HepG2 (cell line): ENCODE data around the gene BTN1A1. TPM values are rescaled to one million over a fixed set of nuclear protein-coding genes. Genes with fewer than 3 reads are reported as not detected.

Experiments
- KLF9 ChIP-seq: IDR thresholded peaks from 2 replicates; pipeline ENCODE4 v1.6.1; 2016; ENCODE audit warnings: low read depth
- MED13 ChIP-seq: sonication (generic); formaldehyde crosslinking; IDR thresholded peaks from 2 replicates; pipeline ENCODE4 v1.5.0; 2020; ENCODE audit warnings: missing genetic modification reagents
- SCMH1 ChIP-seq: sonication (generic); formaldehyde crosslinking; IDR thresholded peaks from 2 replicates; pipeline ENCODE4 v1.9.0; 2021; ENCODE audit warnings: missing genetic modification reagents, mild to moderate bottlenecking, borderline replicate concordance
- XRCC5 ChIP-seq: fragments of 200-400 bp; formaldehyde crosslinking; optimal IDR thresholded peaks from 2 replicates; pipeline ENCODE3; 2017; ENCODE audit warnings: mild to moderate bottlenecking, low read length
- ZC3H13 ChIP-seq: sonication (generic); formaldehyde crosslinking; IDR thresholded peaks from 2 replicates; pipeline ENCODE4 v1.8.1; 2023; ENCODE audit warnings: mild to moderate bottlenecking, missing genetic modification reagents, moderate library complexity
- ZNF205 ChIP-seq: IDR thresholded peaks from 2 replicates; pipeline ENCODE4 v1.6.1; 2018; ENCODE audit warnings: missing biosample characterization, missing genetic modification reagents
- ZNF350 ChIP-seq: sonication (generic); formaldehyde crosslinking; IDR thresholded peaks from 2 replicates; pipeline ENCODE4 v1.4.0; 2020; ENCODE audit warnings: mild to moderate bottlenecking, low read depth, missing genetic modification reagents, borderline replicate concordance
- ZNF616 ChIP-seq: sonication (generic); formaldehyde crosslinking; IDR thresholded peaks from 2 replicates; pipeline ENCODE4 v1.5.0; 2020; ENCODE audit warnings: low read depth, mild to moderate bottlenecking, missing genetic modification reagents
- ZNF777 ChIP-seq: sonication (generic); formaldehyde crosslinking; IDR thresholded peaks from 2 replicates; pipeline ENCODE4 v1.4.0; 2020; ENCODE audit warnings: missing genetic modification reagents
- ZNF790 ChIP-seq: sonication (generic); formaldehyde crosslinking; IDR thresholded peaks from 2 replicates; pipeline ENCODE4 v1.8.0; 2022; ENCODE audit warnings: missing genetic modification reagents, mild to moderate bottlenecking, borderline replicate concordance
- polyA plus RNA-seq, 8 experiments: library from polyadenylated mRNA; depleted of rRNA in 3 of 8; stranded (reverse) in 7 of 8; unstranded in 1 of 8; fragments of >200 nt; fragmentation: Illumina TruSeq in 4 of 8; extraction: Trizol in 4 of 8; gene quantifications; 2 replicates each; pipeline versions ENCODE4 v1.2.1 to v1.2.3, GENCODE V29; 2011 to 2016; ENCODE audit warnings: low read depth in 4 of 8, missing spikeins in 1 of 8, mixed read lengths in 1 of 8; ENCODE audit not compliant: insufficient read depth in 1 of 8
- total RNA-seq, 5 experiments: library from RNA; depleted of rRNA; stranded (reverse); fragments of >200 nt; fragmentation: Illumina TruSeq; extraction: Trizol; gene quantifications; 2 replicates each; pipeline ENCODE4 v1.2.3, GENCODE V29; 2016; ENCODE audit warnings: low read depth in 1 of 5
- TF ChIP-seq, protein P1 (sequence below): sonication (generic); formaldehyde crosslinking; IDR thresholded peaks from 2 replicates; pipeline ENCODE4 v1.9.0; 2021; ENCODE audit warnings: mild to moderate bottlenecking, missing genetic modification reagents
- TF ChIP-seq, protein P2 (sequence below): IDR thresholded peaks from 2 replicates; pipeline ENCODE4 v1.6.1; 2016
- TF ChIP-seq, protein P3 (sequence below): sonication (generic); formaldehyde crosslinking; IDR thresholded peaks from 2 replicates; pipeline ENCODE4 v1.5.0; 2020; ENCODE audit warnings: mild to moderate bottlenecking, missing genetic modification reagents
- TF ChIP-seq, protein P4 (sequence below): sonication (generic); formaldehyde crosslinking; IDR thresholded peaks from 2 replicates; pipeline ENCODE4 v1.4.0; 2020; ENCODE audit warnings: mild to moderate bottlenecking, missing genetic modification reagents

The BTN1A1 gene
- total and polyA plus RNA-seq, 2 of the 13 experiments (the other 11 are each of a cell fraction or from before 2014, with no cell fraction given): 0.04 TPM; not detected in 1

DNA sequence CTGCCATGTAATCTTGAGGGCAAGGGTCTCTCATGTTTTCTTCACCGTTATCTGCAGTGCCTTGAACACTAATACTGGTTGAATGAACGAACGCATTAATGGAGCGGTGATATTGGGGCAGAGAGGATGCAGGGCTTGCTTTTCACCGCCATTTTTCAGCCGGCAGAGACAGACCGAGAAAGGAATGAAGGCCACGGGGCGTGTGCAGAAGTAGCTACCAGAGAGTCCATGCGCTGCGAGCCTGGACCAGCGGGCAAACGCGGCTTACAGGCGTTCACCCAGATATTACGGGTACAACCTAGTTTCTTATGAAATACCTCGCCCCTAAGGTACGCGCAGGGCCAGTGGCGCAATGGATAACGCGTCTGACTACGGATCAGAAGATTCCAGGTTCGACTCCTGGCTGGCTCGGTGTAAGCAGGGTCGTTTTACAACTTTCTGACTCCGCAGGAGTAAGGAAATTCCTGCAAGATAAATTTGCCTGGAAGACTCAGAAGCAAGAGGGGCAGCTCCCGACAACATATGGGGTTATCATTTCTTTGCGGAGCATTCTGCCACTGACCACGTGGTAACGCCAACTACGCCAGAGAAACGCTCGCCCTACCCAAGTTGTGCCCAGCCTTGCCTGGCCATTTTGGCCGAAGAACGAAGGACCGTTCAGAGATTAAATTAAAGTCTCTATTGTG is 37.2 kb downstream of the BTN1A1 start (continued):
- TF ChIP-seq, protein P1, sequence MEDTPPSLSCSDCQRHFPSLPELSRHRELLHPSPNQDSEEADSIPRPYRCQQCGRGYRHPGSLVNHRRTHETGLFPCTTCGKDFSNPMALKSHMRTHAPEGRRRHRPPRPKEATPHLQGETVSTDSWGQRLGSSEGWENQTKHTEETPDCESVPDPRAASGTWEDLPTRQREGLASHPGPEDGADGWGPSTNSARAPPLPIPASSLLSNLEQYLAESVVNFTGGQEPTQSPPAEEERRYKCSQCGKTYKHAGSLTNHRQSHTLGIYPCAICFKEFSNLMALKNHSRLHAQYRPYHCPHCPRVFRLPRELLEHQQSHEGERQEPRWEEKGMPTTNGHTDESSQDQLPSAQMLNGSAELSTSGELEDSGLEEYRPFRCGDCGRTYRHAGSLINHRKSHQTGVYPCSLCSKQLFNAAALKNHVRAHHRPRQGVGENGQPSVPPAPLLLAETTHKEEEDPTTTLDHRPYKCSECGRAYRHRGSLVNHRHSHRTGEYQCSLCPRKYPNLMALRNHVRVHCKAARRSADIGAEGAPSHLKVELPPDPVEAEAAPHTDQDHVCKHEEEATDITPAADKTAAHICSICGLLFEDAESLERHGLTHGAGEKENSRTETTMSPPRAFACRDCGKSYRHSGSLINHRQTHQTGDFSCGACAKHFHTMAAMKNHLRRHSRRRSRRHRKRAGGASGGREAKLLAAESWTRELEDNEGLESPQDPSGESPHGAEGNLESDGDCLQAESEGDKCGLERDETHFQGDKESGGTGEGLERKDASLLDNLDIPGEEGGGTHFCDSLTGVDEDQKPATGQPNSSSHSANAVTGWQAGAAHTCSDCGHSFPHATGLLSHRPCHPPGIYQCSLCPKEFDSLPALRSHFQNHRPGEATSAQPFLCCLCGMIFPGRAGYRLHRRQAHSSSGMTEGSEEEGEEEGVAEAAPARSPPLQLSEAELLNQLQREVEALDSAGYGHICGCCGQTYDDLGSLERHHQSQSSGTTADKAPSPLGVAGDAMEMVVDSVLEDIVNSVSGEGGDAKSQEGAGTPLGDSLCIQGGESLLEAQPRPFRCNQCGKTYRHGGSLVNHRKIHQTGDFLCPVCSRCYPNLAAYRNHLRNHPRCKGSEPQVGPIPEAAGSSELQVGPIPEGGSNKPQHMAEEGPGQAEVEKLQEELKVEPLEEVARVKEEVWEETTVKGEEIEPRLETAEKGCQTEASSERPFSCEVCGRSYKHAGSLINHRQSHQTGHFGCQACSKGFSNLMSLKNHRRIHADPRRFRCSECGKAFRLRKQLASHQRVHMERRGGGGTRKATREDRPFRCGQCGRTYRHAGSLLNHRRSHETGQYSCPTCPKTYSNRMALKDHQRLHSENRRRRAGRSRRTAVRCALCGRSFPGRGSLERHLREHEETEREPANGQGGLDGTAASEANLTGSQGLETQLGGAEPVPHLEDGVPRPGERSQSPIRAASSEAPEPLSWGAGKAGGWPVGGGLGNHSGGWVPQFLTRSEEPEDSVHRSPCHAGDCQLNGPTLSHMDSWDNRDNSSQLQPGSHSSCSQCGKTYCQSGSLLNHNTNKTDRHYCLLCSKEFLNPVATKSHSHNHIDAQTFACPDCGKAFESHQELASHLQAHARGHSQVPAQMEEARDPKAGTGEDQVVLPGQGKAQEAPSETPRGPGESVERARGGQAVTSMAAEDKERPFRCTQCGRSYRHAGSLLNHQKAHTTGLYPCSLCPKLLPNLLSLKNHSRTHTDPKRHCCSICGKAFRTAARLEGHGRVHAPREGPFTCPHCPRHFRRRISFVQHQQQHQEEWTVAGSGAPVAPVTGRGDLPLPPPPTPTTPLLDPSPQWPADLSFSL (CRISPR knock-in tag): peak; percentile 71; the same call in 1 of the 2 replicates
- TF ChIP-seq, protein P2, sequence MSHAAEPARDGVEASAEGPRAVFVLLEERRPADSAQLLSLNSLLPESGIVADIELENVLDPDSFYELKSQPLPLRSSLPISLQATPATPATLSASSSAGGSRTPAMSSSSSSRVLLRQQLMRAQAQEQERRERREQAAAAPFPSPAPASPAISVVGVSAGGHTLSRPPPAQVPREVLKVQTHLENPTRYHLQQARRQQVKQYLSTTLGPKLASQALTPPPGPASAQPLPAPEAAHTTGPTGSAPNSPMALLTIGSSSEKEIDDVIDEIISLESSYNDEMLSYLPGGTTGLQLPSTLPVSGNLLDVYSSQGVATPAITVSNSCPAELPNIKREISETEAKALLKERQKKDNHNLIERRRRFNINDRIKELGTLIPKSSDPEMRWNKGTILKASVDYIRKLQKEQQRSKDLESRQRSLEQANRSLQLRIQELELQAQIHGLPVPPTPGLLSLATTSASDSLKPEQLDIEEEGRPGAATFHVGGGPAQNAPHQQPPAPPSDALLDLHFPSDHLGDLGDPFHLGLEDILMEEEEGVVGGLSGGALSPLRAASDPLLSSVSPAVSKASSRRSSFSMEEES (CRISPR knock-in tag): peak; percentile 41; the same call in 1 of the 2 replicates
- TF ChIP-seq ZNF350 (CRISPR knock-in tag) (peak; percentile 85), MED13 (no peak; the same call in none of the 2 replicates), ZNF790 (CRISPR knock-in tag) (0 out of 2 replicates have a peak, but pooled peaks have one; percentile 24), ZNF616 (CRISPR knock-in tag) (peak; percentile 61; the same call in 1 of the 2 replicates), ZNF777 (CRISPR knock-in tag) (no peak), ZNF205 (CRISPR knock-in tag) (peak; percentile 85), XRCC5 (peak; percentile 81), ZC3H13 (CRISPR knock-in tag) (0 out of 2 replicates have a peak, but pooled peaks have one; percentile 32), KLF9 (no peak), SCMH1 (no peak)
- TF ChIP-seq, protein P3, sequence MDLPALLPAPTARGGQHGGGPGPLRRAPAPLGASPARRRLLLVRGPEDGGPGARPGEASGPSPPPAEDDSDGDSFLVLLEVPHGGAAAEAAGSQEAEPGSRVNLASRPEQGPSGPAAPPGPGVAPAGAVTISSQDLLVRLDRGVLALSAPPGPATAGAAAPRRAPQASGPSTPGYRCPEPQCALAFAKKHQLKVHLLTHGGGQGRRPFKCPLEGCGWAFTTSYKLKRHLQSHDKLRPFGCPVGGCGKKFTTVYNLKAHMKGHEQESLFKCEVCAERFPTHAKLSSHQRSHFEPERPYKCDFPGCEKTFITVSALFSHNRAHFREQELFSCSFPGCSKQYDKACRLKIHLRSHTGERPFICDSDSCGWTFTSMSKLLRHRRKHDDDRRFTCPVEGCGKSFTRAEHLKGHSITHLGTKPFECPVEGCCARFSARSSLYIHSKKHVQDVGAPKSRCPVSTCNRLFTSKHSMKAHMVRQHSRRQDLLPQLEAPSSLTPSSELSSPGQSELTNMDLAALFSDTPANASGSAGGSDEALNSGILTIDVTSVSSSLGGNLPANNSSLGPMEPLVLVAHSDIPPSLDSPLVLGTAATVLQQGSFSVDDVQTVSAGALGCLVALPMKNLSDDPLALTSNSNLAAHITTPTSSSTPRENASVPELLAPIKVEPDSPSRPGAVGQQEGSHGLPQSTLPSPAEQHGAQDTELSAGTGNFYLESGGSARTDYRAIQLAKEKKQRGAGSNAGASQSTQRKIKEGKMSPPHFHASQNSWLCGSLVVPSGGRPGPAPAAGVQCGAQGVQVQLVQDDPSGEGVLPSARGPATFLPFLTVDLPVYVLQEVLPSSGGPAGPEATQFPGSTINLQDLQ (CRISPR knock-in tag): peak; percentile 50; the same call in 1 of the 2 replicates
- TF ChIP-seq, protein P4, sequence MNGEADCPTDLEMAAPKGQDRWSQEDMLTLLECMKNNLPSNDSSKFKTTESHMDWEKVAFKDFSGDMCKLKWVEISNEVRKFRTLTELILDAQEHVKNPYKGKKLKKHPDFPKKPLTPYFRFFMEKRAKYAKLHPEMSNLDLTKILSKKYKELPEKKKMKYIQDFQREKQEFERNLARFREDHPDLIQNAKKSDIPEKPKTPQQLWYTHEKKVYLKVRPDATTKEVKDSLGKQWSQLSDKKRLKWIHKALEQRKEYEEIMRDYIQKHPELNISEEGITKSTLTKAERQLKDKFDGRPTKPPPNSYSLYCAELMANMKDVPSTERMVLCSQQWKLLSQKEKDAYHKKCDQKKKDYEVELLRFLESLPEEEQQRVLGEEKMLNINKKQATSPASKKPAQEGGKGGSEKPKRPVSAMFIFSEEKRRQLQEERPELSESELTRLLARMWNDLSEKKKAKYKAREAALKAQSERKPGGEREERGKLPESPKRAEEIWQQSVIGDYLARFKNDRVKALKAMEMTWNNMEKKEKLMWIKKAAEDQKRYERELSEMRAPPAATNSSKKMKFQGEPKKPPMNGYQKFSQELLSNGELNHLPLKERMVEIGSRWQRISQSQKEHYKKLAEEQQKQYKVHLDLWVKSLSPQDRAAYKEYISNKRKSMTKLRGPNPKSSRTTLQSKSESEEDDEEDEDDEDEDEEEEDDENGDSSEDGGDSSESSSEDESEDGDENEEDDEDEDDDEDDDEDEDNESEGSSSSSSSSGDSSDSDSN (CRISPR knock-in tag): peak; percentile 93
